ENCODE results near the gene TFE3.

Gene TFE3, protein sequence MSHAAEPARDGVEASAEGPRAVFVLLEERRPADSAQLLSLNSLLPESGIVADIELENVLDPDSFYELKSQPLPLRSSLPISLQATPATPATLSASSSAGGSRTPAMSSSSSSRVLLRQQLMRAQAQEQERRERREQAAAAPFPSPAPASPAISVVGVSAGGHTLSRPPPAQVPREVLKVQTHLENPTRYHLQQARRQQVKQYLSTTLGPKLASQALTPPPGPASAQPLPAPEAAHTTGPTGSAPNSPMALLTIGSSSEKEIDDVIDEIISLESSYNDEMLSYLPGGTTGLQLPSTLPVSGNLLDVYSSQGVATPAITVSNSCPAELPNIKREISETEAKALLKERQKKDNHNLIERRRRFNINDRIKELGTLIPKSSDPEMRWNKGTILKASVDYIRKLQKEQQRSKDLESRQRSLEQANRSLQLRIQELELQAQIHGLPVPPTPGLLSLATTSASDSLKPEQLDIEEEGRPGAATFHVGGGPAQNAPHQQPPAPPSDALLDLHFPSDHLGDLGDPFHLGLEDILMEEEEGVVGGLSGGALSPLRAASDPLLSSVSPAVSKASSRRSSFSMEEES

DNA sequence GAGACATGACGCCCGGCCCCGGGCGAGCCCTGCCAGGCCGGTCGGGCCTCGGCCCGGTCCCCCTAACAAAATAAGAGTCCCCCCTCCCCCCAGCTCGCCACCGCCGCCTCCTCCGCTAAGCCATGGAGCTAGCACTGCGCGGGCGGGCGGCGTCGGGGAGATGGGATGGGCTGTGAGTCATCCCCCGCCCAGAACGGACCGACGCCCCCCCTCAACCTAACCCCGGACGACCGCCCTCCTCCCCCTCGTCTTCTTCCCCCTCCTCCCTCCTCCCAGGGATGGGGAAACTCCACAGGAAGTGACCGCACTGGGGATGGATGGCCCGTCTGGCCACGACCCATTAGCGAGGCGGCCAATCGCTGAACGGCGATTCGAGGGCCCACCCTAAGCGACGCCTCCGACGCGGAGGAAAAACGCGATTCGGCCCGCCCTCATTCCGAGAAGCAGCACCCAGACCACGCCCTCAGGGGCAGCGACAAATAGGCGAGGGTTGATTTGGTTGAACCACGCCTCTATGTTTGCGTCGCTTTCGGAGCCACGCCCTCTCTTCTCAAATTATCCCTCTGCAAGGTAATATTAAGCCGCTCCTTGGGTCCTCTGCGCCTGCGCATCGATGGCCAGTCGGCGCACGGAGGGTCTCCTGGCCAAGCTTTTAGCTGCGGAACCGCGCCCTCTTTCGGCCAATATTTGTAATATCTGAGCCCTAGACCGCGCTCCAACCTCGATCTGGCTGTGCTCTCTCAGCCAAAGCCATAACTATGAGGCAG lies at the start of gene TFE3:
Gene TFE3 (minus strand): TSS at position 138 of the 767 bp plus-strand sequence. CDS start 131 bp downstream, at position 7.
- peak; percentile 97 for DNase-seq

DNA sequence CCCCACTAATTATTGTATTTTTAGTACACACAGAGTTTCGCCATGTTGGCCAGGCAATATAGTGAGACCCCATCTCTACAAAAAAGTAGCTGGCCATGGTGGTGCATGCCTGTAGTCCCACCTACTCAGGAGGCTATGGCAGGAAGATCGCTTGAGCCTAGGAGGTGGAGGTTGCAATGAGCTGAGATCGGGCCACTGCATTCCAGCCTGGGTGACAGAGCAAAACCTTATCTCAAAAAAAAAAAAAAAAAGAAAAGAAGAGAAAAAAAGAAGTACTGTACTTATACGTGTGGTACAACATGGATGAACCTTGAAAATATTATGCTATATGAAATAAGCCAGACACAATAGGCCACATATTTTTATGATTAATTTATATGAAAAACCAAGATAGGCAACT lies 46.4 kb upstream of the TFE3 start:
- no peak for DNase-seq

DNA sequence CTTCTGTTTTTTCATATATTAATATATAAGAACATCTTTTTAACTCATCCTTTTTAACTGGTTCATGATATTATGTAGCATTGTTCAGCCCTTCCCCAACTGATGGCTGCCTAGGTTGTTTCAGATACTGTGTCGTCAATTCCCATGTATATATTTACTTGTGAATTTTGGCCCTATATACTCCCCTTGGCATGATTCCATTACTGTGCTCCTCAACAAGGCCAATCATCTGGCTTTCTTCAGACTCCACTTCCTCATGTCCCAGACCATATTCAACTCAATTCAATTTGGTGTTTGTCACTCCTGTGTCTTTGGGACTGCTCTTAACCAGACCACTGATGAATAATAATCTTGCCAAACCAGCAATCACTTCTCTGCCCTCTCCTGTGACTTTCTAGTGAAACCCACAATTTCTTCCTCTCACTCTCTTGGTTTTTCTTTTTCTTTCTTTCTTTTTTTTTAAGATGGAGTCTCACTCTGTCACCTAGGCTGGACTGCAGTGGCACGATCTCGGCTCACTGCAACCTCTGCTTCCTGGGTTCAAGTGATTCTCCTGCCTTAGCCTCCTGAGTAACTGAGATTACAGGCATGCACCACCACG lies 39.2 kb upstream of the TFE3 start:
- no peak for DNase-seq

DNA sequence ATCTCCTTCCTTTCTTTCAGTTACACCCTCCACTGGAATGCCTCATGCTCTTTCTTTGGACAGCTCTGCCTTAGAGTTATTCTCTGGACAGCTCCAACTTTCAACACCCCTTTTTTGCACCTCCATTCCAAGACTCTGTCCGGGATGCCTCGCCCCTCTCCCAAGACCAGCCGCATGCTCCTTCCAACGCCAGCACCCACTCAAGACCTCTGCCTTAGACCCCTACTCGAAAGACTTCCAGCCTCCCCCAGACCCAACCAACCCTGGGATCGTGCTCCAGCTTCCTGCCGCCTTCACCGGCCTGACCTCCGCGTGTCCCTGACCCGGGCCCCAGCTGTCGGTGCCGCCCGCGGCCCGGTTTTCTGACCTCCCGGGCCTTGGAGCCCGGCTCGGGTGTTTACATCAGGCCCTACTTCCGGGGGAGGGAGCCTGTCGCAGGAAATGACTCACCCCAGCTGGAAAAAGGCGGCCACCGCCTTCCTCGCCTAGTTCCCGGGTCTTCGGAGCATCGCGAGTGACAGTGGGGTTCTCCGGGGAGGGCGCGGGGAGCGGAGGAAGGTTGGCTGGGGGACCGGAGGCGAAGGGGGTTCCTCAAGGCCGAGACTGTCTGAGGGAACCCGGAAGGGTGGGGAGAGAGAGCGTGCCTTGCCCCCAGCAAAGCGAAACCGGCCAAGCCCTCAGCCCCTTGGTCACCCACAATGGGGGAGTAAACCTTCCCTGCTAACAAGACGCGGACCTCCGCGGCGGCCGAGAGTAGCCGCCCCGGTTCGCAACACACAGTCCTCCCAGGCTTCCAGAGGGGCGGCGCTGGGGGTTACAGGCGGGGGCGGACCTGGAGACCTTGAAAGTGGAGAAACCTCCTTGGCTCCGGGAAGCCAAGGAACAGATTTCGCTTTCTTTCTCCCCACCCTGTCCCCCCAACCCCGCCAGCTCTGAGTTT lies 36.6 kb upstream of the TFE3 start, which contains the start of gene WDR45:
Gene WDR45 (minus strand): TSS at position 399 of the 940 bp plus-strand sequence. CDS start 1,792 bp downstream, outside the sequence.
- DNase-seq, result peak; percentile 9

DNA sequence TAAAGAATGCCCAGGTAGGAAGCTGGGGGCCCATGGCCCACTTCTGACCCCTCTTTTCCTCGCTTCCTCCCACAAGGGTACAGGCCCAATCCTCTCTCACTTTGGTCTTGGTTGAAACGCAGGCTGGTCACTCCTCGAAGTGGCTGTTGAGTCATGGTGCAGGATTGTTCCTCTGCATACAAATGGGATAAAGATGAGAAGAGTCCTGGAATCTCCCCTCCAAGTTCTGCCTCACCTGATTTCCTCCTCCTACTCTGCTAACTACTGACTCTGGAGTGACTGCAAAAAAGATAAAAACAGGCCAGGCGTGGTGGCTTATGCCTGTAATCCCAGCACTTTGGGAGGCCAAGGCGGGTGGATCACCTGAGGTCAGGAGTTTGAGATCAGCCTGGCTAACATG lies 34.8 kb upstream of the TFE3 start:
- DNase-seq, result no peak

DNA sequence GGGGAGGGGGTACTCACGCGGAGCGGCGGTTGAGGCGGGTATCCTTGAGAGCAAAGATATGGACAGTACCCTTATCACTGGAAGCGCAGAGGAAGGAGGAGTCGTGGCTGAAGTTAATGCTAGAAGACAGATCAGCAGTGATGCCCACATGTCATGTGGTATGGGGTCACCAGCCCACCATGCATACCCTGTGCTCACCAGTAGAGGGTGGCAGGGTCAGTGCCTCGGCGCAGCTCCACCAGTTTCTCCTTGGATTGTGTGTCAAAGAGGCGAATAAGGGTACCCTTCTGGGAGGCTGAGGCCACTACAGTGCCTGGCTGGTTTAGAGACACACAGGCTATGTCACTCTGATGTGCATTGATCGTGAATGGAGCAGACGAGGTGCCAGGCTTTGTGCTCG lies 32.2 kb upstream of the TFE3 start:
- no peak for DNase-seq

DNA sequence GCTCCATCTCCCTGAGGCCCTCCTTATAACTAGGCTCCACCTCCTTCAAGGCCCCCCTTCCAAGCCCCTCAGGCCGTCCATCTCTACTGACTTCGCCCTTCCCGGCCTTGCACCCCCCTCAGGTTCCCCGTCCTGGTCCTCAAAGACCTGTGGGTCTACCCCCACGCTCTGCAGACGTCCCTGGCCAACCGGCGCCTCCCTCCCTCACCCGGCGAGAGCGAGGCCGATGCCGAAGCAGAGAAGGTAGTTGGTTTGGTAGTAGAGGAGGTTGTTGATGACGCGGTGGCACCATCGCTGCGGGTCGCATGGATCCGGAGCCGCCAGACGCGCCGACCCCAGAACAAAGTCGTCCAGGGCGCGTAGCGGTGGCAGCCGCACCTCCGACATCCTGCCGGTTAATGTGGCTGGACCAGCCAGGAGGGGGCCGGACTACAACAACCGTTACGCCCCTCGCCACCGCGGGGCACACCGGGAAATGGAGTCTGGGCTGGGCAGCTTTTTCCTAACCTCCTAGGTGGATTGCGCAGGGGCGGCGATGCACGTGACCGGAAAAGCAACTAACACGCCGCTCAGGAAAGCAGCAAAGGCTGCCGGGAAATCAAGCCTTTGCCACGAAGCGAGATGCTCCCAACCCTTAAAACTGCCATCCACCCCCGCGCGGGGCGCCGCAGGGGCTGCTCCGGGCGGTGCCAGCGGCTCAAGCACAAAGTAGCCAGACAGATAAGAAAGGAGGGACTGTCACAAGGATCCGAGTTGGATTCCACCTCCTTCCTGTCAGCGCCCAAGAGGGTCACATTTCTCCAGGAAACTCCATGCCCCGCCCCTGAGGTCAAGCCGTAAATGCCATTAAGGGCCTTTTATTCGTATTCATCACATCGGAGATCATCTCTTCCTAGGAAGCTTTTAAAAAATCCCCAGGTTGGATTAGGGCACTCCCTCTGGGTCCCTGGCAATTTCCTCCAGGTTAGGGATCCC lies 30.7 kb upstream of the TFE3 start, which contains the start of gene PRAF2:
Gene PRAF2 (minus strand): TSS at position 402 of the 975 bp plus-strand sequence. CDS start 15 bp downstream, at position 387.
- DNase-seq, result peak; percentile 69

DNA sequence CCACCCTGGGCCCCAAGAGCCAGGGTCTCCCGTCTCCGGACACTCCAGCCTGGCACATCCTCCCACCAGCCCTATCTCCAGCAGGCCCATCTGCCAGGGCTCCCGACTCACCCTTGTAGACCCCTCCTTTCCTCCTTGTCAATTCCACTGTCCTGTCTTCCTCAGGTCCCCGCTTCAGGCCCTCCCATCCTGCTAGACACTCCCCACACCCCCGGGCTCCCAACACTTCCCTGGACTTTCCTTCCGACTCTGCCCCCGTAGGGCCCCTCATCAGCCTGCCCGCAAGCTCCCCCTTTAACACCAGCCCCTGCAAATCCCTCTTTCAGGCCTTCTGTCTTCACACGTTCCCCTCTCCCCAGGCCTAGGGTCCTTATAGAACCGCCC lies 29.5 kb upstream of the TFE3 start:
- no peak for DNase-seq

DNA sequence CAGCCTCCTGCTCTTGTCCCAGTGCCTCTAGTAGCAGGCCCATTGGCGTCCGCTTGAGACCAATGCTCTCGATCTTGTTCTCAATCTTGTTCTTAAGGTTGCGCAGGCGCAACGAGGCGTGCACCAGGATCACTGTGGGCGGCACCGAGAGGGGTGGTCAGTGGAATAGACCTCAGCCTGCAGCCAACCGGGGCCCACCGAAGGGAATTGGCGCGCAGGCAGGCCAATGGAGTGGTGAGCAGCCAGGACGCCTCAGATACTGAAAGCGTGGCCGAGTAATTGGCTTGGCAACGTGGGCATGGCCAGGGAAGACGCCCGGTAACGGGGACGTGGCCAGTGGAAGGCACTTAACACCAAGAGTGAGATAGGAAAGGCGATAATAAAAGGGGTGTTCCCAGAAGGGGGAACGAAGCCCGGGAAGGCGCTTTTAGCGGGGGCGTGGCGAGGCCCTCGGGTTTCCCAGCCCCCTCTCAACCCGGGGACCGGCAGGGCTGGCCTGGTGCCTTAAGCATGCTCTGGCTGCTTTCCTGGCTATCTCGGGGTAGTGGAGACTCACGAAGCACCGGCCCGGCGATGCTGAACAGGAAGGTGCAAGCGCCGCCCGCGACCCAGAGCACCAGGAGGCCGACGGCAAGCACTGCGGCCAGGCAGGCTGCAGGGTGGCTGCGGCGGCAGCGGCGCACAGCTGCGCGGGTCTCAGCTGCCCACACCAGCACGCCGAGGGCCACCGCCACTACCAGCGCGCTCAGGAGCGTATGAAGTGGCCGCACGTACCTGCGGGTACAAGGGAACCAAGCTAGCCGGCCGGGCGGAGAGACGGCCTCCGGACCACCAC lies 28.9 kb upstream of the TFE3 start:
- no peak for DNase-seq

DNA sequence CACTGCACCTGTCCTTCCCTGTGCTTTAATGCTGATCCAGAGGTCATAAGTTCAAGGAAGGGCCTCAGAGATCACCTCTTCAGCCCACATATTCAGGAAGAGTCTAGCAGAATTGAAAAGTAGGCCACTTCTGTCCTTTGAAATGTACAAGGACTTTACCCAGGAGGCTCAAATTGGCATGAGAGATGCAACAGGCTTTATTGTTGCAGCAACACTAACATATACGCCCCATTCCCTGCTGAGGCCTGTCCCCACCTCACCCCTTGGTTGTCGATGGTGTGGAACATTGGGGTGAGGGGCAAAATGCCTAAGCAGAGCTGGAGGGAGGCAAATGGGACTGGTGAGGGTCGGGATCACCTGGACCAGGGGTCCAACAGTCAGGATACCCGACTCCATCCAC lies 27.8 kb upstream of the TFE3 start:
- no peak for DNase-seq

DNA sequence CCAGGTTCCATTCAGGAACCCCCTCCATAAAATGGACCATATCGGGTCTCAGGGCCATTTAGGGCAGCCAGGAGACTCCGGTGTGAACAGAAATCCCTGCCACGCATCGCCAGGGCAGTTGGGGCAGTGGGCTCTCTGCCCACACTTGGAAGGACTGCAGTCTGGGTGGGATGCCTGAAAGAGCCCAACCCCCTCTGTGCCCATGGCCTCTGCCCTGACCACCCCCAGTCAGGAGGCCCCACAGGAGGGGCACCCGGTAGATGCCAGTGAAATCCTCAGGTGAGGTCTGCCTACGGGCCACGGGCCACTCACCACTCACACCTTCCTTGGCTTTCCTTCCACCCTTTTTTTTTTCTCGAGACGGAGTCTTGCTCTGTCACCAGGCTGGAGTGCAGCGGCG lies 25.9 kb upstream of the TFE3 start:
- DNase-seq, result no peak

DNA sequence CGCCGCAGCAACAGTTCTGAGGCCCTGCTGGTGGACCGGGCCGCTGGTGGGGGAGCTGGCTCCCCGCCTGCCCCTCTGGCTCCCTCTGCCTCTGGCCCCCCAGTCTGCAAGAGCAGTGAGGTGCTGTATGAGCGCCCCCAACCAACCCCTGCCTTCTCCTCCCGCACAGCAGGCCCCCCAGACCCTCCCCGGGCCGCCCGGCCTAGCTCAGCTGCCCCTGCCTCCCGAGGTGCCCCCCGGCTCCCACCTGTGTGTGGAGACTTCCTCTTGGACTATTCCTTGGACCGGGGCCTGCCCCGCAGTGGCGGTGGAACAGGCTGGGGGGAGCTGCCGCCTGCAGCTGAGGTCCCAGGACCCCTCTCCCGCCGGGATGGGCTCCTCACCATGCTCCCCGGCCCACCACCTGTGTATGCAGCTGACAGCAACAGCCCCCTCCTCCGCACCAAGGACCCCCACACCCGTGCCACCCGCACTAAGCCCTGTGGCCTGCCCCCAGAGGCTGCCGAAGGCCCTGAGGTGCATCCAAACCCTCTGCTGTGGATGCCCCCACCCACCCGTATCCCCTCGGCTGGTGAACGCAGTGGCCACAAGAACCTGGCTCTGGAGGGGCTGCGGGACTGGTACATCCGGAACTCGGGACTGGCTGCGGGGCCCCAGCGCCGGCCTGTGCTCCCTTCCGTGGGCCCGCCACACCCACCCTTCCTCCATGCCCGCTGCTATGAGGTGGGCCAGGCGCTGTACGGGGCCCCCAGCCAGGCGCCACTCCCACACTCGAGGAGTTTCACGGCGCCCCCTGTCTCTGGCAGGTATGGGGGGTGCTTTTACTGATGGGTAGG lies 24.3 kb upstream of the TFE3 start:
- no peak for DNase-seq

DNA sequence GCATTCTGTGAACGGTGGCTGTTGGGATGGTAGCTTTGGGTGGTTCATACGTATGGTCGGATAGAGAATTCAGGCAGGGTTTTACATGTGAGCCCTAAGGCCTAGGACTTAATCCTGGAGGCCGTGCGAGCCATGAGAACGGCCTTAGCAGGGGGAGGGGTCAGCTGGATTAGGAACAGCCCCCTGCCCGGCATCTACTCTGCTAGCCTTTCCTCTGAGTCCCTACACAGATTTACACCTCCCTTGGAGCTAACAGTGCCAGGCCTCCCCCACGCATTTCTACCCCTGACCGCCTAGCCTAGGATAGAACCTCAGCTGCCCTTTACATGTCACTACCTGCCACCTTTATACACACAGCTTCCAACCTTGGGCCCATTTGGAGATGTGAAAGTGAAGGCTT lies 23.5 kb upstream of the TFE3 start:
- no peak for DNase-seq

DNA sequence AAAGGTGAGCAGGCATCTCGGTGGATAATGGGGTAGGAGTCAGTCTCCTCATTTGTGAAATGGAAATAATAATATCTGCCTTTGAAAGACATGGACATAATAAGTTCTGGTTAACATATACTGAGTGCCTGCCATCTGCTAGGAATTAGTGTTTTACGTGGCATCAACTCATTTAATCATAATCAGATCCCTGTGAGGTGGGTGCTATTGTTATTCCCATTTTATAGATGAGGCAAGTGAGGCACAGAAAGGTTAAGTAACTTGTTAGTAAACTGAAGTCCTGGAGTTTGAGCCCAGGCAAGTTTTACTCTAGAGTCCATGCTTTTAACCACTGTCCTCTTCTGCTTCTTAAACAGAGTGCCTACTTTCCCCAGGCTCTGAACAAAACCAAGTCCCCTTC lies 23.1 kb upstream of the TFE3 start:
- DNase-seq, result no peak

DNA sequence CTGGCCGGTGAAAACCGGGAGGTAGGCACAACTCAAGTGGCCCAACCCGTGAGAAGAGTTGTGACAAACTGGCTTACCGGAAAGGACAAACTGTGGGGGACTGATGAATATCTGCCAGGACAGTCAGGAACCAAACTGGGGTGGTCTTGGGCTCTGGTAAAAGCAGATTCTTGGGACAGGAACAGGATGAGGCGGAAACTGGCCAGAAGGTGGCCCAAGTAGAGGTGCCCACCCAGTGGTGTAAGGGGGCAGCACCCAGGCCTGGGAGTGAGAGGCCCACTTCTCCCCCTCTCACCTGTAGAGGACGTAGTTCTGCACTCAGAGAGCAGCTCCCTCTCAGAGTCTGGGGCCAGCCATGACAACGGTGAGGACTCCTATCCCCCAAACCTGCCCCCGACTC lies 21.6 kb upstream of the TFE3 start:
- no peak for DNase-seq

DNA sequence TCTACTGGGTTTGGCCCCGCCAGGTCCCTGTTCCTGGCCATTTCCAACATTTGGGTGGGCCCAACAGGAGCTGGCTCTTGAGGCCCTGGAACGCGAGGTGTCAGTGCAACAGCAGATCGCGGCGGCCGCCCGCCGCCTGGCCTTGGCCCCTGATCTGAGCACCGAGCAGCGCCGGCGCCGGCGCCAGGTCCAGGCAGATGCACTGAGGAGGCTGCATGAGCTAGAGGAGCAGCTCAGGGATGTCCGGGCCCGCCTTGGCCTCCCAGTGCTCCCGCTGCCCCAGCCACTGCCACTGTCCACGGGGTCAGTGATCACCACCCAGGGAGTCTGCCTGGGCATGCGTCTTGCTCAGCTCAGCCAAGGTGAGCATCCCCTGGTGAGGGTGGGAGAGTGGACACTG lies 21.1 kb upstream of the TFE3 start:
- DNase-seq, result no peak

DNA sequence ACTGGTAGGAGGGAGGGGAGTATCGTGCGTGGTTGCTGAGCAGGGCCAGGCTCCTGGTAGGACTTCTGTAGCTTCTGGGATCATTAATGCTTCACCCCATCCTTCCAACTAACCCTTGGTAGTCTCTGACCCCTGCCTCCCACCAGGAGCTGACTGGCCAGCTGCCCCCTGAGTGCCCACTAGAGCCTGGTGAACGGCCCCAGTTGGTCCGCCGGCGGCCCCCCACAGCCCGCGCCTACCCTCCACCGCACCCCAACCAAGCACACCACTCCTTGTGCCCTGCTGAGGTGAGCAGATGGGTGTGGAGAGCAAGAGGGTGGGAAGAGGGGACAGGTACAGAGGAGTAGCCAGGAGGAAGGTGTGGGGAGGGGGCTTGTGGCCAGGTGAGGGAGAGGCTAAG lies 20.6 kb upstream of the TFE3 start:
- no peak for DNase-seq

DNA sequence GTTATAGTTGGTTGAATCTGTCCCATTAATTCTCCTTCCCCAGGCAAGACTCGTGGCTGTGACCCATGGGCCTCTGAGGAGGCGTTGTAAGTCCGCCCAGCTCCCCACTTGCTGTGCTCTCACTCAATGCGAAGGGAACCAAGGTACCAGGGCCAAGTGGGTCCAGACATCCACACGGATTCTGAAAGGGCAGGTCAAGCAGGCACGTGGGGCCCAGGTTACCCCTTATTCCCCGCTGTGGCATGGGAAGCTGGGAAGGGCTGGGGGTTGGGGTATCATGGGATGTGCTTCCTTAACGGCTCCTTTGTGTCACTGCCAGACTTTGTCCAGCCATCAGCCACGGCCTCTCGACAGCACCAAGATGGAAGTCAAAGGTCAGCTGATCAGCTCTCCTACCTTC lies 18.8 kb upstream of the TFE3 start:
- DNase-seq, result no peak

DNA sequence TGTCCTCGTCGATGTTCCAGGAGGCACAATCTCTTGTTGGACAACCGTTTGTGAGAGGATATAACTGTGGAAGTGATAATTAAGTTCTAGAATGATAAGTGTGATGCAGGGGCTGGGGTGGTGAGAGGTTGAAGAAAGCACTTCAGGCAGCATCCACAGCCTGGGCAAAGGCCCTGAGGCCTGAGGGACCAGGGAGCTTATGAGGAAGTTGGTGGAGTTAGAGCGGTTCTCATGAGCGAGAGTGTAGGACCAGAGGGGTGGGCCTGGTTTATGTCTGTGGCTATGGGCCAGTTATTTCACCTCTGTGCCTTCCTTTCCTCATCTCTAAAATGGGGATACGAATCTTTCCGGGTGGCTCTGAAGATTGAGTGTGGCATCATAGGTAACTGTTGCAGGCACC lies 18.3 kb upstream of the TFE3 start:
- no peak for DNase-seq

Measured in DMS153 (cell line).